ENCODE measurements around the gene SCYL2.
"Not testable (repeated sequence)": the region's sequence is repeated elsewhere in the genome, so short reads cannot be mapped to it uniquely, and the experiment has no call there.

The SCYL2 gene

DNA sequence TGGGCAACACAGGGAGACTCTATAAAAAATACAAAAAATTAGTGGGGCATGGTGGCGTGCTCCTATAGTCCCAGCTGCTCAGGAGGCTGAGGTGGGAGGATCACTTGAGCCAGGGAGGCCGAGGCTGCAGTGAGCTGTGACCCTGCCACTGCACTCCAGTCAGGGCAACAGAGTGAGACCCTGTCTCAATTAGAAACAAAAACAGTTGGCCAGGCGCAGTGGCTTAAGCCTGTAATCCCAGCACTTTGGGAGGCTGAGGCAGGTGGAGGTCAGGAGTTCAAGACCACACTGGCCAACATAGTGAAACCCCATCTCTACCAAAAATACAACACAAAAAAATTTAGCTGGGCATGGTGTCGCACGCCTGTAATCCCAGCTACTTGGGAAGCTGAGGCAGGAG is 1.9 kb upstream of the SCYL2 start:
- not testable (repeated sequence) for DNase-seq

DNA sequence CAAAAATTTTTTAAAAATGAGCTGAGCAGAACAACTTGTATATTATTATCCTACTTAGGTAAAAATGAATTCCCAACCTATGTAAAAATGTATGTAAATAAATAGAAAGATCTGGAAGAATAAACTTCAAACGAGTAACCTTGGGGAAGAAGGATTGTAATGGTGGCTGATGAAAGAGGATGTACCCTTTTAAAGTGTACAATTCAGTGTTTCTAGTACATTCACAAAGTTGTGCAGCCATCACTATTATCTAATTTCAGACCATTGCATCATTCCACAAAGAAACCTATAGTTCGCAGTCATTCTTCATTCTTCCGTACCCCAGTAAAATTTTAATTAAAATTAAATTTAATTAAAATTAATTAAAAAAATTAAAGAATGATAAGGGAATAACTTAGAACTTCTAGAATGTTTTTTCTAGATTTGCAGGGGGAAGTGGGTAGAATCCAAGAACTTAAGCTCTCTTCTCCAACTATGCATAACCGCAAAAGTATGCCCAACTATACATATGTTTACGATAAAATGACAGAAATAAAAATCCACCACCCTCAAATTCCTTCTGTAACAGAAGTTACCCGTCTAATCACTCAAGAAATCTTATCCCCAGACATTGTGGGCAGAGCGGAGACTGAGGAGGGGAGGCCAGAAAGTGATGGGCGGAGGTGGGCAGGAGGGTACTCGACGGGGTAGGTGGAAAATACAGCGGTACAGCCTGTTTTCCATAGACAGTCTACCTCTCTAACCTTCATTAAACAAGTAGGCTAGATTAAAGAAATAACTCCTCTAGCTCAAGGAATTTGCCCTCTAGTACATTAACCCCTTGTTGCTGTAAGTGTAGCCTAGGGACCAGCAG is 1.0 kb upstream of the SCYL2 start:
- DNase-seq, result no peak

DNA sequence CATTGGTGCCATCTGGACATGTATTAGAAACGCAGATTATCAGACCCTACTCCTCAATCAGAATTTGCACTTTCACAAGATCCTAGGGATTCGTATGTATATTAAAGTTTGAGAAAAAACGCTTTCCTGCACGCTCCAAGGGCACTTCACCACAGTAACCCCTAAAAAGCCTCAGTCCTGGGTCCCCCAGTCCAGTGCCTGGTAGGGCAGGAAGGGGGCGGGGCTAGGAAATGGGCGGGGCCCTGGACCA is 467 bp upstream of the SCYL2 start:
- DNase-seq, result no peak

DNA sequence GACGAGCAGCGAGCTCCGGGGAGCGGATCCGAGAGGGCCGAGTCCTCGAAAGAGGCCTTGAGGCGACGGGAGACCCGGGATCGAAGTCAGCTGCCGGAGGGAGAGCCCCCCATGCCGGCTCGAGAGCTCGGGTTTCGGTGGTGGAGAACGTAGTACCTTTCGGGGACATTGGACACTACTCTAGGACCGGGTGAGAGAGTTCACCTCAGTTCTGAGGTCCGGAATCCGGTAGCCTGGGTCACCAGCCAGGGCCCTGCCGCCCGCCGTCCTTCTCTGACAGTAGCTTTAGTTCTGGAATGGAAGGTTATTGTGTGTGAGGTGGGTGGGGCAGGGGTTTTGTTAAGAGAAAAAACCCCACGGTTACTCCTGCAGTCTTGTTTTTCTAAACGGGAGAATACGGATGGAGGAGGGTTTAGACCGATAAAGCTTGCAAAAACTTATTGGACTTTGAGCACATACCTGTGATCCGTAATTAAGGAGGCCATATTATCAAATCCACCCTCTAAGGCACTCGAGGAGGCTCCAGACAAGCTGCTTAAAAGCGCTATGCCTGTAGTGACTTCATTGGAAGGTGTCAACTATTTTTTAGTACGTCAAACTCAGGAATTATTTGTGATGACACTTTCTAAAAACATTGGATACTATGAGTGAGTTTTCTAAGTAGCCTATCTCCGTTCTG is 765 bp downstream of the SCYL2 start:
- DNase-seq, result no peak

DNA sequence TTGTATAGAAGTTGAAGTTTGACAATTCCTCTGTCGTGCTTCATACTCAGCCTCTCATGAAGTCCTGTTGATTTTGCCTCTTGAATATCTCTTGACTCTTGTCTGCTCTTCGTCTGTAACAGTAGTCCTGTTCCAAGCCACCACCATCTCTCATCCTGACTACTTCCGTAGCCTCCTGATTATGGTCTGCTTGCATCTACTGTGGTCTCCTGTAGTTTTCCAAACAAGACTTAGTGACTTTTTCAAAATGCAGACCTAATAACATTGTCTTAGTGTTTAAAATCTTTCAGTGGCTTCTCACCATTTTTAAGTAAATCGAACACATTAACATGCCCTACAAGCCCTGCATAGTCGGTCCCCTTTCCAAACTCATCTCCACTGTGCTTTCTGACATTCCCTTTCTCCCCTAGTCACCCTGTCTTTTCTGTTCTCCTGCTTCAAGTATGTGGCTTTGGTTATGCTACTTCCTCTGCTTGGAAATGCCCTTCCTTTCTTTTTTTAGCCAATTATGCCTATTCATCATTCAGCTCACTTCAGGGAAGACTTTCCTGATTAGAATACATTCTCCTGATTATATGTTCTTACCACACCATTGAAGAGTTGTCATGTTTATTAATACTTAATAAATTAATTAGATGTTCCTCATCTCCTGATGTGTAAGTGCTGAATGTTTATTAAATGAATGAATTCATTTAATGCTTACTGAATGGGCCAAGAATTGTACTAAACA is 2.0 kb downstream of the SCYL2 start:
- no peak for DNase-seq

DNA sequence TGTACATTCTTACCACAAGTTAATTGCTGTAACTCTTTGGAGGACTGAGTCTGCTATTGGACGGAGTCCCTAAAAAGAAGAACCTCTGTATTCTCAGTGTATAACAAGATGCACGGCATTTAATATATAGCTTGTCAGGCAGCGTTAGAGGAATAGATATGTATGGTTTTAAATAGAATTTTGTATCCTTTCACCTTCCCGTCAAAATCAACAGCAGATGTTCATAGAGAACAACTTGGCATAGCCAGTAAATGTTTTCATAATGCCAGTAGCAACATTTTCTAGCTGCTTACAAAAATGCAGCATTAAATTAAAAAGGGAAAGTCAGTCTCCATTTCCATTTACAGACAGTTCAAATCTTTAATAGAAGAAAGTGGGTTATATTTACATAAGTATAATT is 6.8 kb downstream of the SCYL2 start:
- DNase-seq, result no peak

DNA sequence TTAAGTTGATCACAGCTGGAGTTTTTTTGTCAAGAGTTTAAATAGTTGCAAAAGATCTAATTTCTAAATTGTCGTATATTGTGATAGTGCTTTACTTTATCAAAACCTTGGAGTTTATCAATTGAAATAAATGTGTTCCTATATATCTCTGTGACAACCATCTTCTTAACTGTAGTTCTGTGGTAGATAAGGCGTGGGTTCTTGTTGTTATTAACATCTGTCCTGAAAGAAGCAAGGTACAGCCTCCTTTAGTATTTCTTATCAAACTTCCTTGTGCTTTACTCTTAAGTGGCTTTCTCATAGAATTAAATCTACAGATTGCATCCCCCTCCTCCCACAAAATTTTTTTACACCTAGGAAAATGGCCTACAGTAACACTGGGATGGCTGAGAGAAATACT is 7.3 kb downstream of the SCYL2 start:
- DNase-seq, result no peak

DNA sequence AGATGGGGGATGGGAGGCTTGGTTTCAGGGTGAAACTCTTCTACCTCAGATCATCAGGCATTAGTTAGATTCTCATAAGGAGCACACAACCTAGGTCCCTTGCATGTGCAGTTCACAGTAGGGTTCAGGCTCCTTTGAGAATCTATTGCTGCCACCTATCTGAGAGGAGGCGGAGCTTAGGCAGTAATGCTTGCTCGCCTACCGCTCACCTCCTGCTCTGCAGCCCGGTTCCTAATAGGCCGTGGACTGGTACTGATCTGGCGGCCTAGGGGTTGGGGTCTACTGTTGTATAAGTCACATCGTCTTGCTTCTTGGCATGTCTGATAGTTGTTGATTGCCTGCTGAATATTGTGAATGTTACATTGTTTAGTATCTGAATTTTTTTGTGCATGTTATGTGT is 12.2 kb downstream of the SCYL2 start:
- no peak for DNase-seq

DNA sequence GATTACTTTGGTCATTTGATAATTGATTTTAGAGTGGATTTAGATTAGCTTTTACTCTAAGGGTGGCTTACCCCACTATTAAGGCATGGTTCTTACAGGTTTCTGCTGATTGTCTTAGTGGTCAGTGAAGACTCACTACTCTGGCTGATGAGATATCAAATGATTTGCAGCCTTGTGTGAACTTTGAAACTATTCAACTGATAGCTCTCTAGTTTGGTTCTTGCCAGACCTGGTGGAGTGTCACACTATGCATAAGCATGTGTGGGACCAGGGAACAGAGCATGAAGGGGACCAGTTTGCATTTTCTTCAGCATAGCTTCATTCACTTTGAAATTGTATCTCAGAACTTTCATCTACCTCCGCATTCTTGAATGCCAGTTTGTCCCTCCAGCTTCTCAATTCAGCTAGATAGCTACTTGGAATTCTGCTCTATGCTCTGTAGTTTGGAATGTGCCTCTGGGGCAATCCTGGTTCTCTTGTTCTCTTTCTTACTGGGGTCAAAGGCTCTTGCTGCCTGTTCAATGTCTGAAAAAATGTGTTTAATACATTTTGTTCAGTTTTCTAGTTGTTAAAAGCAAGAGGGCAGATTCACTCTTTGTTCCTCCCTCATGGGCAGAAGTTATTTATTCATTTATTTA is 12.7 kb downstream of the SCYL2 start:
- DNase-seq, result no peak

DNA sequence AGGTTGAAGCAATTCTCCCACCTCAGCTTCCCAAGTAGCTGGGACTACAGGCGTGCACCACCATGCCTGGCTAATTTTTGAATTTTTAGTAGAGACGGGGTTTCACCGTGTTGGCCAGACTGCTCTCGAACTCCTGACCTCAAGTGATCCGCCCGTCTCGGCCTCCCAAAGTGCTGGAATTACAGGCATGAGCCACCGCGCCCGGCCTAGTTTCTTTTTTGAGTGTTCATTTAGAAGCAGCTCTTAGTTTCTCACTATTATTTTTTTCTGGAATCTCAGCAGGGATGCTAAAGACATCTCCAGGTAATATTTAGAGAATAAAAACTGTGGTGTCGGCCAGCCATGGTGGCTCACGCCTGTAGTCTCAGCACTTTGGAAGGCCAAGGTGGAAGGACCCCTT is 17.6 kb downstream of the SCYL2 start:
- DNase-seq, result not testable (repeated sequence)

DNA sequence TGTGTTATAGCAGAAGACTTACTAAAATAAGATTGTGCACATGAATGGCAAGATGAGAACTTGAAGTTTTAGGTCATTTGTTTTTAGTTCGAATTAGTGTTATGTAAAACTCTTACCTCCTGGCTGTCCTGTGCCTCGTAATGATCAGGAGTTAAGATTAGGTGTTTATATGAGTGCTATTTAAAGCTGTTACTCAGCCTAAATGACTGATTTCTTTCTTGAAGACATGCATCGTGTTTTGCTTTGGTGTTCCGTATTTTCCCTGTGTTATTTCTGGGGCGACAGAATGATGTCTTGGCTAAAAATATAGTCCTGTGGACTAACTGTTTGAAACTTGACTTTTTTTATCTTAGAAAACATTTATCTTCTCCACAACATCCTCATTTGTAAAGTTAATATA is 22.1 kb downstream of the SCYL2 start:
- no peak for DNase-seq

DNA sequence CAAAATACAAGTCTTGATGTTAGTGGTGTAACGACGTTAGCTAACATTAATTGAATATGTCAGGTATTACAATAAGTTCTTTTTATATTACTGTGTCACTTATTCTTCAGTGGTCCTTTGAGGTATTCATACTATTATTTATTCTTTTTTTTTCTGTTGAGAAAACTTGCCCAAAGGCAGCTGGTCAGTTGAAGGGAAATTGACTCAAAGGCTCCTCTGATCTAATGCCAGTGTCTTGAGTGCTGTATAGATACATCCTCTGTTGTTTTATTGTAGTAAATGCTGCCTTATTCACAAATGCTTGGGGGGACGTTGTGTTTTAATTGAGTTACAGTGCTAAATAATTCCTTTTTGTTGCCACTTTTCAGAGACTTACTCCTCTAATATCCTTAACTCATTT is 23.0 kb downstream of the SCYL2 start:
- no peak for DNase-seq

DNA sequence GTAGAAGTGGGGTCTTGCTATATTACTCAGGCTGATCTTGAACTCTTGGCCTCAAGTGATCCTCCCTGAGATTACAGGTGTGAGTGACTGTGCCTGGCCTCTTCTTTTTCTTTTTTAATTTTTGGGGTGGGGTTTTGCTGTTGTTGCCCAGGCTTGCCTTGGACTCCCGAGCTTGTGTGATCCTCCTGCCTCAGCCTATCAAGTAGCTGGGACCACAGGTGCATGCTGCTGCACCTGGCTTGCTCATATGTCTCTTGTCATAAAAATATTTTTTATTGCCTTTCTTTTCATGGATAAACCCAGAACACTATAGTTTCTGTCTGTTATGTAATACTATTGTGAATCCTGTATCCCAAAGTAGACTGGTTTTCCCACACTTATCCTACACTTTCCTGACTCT is 26.0 kb downstream of the SCYL2 start:
- DNase-seq, result no peak

DNA sequence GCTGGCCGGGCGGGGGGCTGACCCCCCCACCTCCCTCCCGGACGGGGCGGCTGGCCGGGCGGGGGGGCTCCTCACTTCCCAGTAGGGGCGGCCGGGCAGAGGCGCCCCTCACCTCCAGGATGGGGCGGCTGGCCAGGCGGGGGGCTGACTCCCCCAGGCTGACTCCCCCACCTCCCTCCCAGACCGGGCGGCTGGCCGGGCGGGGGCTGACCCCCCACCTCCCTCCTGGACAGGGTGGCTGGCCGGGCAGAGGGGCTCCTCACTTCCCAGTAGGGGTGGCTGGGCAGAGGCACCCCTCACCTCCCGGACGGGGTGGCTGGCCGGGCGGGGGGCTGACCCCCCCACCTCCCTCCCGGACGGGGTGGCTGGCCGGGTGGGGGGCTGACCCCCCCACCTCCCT is 27.4 kb downstream of the SCYL2 start:
- not testable (repeated sequence) for DNase-seq

DNA sequence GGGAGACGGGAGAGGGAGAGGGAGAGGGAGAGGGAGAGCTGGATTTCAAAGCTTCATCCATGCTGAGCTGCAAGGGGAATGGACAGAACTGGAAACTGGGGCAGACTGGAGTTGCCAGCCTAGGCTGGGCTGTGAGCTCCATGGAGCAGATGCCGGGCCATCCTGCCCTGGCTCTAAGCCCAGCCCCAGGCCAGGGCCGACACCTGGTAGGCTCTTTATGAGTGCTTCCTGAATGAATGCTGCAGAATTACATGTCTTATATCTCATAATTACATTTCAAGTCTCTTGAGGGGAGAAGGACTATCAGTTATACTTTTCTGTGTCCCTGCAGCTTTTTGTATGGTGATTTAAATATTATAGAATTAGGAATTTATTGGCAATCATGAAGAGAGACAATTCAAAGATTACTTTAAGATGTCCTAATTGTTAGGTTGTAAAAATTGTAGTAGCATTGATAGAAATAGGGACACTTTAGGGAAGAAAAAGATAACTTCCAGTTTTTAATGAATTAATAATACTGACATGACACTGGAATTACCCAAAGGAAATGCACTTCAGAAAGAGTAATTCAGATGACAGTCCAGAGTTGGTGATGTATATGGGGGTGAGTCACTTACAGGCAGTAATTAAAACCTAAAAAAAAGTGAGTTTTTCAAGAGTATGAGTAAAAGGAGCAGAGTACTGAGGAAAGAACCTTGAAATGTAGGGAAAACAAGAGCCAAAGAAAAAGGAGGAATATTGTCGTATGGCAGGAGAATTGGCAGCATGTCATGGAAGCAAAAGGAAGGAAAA is 29.0 kb downstream of the SCYL2 start:
- no peak for DNase-seq

DNA sequence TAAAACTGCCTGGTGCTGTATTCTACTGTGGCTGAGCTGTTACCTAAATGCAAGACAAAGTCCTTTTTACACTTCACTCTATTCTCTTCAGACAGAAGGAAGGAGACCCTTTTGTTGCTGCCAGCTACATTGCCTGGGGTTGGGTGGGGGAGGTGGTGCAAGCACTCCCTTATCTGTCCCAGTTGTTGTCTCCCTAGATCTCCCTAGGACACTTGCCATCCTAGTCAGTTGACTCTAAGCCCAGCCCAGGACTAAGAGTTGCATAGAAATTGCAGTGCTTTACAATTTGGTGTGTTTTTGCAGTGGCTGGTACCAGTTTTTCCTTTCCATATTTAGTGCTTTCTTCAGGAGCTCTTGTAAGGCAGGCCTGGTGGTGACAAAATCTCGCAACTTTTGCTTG is 35.1 kb downstream of the SCYL2 start:
- no peak for DNase-seq

DNA sequence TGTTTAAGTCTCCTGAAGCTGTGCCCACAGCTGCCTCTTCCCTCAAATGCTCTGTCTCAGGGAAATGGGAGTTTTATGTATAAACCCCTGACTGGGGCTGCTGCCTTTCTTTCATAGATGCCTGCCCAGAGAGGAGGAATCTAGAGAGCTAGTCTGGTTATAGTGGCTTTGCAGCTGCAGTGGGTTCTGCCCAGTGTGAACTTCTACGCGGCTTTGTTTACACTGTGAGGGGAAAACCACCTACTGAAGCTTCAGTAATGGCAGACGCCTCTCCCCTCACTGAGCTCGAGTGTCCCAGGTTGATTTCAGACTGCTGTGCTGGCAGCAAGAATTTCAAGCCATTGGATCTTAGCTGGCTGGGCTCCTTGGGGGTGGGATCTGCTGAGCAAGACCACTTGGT is 36.9 kb downstream of the SCYL2 start:
- DNase-seq, result no peak

DNA sequence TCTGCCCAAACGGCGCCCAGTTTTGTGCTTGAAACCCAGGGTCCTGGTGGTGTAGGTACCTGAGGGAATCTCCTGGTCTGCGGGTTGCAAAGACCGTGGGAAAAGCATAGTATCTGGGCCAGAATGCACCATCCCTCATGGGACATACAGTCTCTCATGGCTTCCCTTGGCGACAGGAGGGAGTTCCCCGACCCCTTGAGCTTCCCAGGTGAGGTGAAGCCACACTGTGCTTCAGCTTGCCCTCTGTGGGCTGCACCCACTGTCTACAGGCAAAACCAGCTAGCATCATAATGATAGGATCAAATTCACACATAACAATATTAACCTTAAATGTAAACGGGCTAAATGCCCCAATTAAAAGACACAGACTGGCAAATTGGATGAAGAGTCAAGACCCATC is 37.4 kb downstream of the SCYL2 start:
- not testable (repeated sequence) for DNase-seq

DNA sequence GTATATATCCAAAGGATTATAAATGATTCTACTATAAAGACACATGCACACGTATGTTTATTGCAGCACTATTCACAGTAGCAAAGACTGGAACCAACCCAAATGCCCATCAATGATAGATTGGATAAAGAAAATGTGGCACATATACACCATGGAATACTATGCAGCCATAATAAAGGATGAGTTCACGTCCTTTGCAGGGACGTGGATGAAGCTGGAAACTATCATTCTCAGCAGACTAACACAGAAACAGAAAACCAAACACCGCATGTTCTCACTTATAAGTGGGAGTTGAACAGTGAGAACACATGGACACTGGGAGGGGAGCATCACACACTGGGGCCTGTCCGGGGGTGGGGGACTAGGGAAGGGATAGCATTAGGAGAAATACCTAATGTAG is 41.2 kb downstream of the SCYL2 start:
- not testable (repeated sequence) for DNase-seq

DNA sequence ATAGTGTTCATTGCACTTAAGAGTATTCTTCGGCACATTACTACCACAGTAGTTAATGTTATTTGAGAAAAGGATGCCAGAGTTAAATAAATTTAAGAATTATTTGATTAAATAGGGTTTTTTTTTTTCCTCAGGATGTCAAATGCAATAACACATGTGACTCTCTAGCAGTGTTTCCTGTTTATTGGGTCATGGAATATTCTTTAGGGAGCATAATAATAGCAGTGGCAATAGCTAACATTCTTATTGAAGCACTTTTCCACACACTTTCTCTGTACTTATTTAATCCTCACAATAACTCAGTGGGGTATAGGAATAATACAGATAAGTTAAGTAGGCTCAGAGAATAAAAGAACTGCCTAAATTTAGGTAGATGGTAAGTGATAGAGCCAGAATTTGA is 44.3 kb downstream of the SCYL2 start:
- no peak for DNase-seq

DNA sequence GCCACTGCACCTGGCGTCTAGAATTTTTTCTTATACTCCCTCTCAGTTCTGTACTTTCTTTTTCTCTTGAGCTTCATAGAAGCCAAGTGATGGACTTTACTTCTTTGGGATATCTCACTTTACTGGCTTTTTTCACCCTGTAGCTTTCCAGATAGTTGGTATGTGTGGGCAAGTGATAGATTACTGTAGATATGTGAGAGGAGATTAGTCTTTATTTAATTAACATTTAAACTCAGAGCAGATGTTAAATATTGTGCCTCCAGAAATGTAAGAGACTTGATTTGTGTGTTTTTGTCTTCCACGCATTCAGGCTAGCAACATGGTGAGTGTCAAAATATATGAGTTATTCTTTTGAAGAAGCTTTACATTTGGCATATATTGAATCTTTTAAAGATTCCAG is 50.4 kb downstream of the SCYL2 start:
- DNase-seq, result no peak

DNA sequence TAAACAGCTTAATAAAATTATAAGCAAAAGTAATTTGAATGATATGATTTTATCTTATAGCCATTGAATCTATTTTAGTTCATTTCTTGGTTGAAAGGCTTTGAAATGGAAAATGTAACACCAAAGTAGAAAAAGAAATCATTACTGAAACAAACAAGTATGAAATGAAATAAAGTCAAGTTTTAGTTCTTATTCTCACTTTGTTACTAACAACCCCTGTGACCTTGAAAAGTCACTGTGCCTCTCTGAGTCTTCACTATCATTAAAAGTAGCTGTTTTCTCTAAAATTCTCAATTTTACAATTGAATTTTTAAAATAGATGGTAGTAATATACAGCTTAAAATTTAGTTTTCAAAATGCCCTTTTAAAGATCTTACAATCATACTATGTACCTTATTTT is 57.5 kb downstream of the SCYL2 start:
- DNase-seq, result no peak

DNA sequence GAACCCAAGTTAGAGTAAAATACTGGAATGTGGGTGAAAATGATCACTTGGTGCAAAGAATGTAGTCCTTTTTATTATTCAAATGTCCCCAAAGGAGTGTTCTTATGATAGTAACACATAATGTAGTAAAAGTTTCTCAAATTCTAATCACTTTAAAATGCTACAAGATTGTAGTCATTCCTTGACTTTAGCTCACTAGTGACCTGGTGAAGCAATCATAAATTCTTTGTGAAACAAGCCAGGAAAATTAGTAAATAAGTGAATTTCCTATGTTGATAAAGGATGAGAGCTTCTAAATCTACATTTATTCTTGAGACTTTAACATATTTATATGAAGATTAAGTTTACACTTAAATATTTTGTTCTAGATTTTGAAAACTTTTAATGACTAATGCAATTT is 59.2 kb downstream of the SCYL2 start:
- no peak for DNase-seq
